ENCODE measurements around the gene CDC42BPA.

DNA sequence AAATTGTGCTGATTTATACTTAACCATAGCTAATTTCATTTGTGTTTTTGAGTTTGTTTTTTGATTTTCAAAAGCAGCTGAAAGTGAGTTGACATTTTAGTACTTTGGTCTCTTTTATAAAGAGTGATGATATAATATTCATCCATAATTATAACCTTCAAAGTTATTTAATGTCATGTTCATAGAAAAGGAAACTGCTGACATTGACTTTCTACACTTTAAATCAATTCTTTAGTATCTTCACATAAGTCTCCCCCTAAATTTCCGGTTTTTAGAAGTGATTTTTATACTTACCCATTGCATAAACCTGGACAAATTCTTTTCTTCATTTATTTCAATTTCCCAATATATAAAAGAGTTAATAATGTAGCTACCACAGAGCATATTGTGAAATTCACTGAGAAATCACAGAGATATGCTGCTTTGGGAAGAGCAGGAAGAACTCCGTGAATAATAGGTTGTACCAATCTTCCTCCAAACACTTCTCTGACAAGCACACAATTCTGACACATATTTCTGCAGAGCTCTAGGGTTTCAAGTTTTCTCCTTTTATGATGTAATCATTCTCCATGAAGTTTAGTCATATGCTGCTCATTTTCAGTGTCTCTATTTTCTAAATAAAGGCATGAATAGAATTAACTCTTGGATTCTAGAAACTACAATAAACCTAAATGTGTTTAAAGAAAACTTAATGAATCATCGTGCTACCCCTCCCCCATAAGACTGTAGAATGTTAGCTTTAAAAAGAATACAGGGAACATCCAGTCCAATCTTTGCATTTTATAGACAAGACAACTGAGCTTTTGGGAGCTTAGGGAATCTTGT lies 25.6 kb upstream of the CDC42BPA start:
- TF ChIP-seq, protein P1, sequence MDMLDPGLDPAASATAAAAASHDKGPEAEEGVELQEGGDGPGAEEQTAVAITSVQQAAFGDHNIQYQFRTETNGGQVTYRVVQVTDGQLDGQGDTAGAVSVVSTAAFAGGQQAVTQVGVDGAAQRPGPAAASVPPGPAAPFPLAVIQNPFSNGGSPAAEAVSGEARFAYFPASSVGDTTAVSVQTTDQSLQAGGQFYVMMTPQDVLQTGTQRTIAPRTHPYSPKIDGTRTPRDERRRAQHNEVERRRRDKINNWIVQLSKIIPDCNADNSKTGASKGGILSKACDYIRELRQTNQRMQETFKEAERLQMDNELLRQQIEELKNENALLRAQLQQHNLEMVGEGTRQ (CRISPR knock-in tag; IDR thresholded peaks at IDR 0.05) = no peak
- TF ChIP-seq, protein P2, sequence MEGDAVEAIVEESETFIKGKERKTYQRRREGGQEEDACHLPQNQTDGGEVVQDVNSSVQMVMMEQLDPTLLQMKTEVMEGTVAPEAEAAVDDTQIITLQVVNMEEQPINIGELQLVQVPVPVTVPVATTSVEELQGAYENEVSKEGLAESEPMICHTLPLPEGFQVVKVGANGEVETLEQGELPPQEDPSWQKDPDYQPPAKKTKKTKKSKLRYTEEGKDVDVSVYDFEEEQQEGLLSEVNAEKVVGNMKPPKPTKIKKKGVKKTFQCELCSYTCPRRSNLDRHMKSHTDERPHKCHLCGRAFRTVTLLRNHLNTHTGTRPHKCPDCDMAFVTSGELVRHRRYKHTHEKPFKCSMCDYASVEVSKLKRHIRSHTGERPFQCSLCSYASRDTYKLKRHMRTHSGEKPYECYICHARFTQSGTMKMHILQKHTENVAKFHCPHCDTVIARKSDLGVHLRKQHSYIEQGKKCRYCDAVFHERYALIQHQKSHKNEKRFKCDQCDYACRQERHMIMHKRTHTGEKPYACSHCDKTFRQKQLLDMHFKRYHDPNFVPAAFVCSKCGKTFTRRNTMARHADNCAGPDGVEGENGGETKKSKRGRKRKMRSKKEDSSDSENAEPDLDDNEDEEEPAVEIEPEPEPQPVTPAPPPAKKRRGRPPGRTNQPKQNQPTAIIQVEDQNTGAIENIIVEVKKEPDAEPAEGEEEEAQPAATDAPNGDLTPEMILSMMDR (IDR thresholded peaks at IDR 0.05) = no peak
- TF ChIP-seq, protein P3, sequence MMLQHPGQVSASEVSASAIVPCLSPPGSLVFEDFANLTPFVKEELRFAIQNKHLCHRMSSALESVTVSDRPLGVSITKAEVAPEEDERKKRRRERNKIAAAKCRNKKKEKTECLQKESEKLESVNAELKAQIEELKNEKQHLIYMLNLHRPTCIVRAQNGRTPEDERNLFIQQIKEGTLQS (CRISPR knock-in tag; conservative IDR thresholded peaks at IDR 0.05) = no peak
- TF ChIP-seq, protein P4, sequence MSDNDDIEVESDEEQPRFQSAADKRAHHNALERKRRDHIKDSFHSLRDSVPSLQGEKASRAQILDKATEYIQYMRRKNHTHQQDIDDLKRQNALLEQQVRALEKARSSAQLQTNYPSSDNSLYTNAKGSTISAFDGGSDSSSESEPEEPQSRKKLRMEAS (CRISPR knock-in tag; IDR thresholded peaks at IDR 0.05) = no peak
